ENCODE measurements around the gene CCDC192.
"Not testable (repeated sequence)": the region's sequence is repeated elsewhere in the genome, so short reads cannot be mapped to it uniquely, and the experiment has no call there.

CCDC192 gene

DNA sequence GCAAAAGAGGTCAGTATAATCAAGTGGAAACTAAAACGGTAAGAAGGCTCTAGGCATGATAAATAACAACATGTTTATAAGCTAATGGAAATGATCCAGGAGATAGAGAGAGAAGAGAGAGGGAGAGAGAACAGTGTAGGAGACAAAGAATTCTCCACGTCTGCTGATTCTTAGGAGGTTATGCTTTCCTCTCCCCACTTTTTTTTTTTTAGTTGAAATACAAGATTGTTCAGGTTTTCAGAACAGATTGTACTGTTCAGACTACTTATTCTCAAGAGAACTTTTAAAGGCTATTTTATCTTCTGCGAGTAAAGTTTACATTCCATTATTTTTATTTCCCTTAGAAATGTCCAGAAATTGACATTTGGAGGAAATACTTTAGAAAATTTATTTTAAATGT lies 4.0 kb downstream of the CCDC192 start:
- TF ChIP-seq ZNF112 (tag by site-specific recombination; IDR thresholded peaks at IDR 0.05) (no peak), SALL2 (tag by site-specific recombination; IDR thresholded peaks at IDR 0.05; ENCODE audit: borderline replicate concordance) (no peak), ZNF221 (tag by site-specific recombination; IDR thresholded peaks at IDR 0.05; ENCODE audit: borderline replicate concordance) (no peak), ZFHX2 (tag by site-specific recombination; conservative IDR thresholded peaks at IDR 0.05) (no peak), ZSCAN23 (tag by site-specific recombination; IDR thresholded peaks at IDR 0.05) (no peak), ZNF521 (tag by site-specific recombination; IDR thresholded peaks at IDR 0.05) (no peak), SCRT1 (tag by site-specific recombination; IDR thresholded peaks at IDR 0.05; ENCODE audit: borderline replicate concordance) (no peak), ZNF548 (tag by site-specific recombination; IDR thresholded peaks at IDR 0.05) (no peak), ZNF202 (tag by site-specific recombination; IDR thresholded peaks at IDR 0.05; ENCODE audit: borderline replicate concordance) (no peak), ZNF416 (tag by site-specific recombination; IDR thresholded peaks at IDR 0.05) (no peak), ZFP3 (tag by site-specific recombination; IDR thresholded peaks at IDR 0.05; ENCODE audit: low read depth) (no peak), KLF1 (tag by site-specific recombination; IDR thresholded peaks at IDR 0.05) (no peak), ZNF10 (tag by site-specific recombination; IDR thresholded peaks at IDR 0.05) (no peak)
- TF ChIP-seq, protein P1, sequence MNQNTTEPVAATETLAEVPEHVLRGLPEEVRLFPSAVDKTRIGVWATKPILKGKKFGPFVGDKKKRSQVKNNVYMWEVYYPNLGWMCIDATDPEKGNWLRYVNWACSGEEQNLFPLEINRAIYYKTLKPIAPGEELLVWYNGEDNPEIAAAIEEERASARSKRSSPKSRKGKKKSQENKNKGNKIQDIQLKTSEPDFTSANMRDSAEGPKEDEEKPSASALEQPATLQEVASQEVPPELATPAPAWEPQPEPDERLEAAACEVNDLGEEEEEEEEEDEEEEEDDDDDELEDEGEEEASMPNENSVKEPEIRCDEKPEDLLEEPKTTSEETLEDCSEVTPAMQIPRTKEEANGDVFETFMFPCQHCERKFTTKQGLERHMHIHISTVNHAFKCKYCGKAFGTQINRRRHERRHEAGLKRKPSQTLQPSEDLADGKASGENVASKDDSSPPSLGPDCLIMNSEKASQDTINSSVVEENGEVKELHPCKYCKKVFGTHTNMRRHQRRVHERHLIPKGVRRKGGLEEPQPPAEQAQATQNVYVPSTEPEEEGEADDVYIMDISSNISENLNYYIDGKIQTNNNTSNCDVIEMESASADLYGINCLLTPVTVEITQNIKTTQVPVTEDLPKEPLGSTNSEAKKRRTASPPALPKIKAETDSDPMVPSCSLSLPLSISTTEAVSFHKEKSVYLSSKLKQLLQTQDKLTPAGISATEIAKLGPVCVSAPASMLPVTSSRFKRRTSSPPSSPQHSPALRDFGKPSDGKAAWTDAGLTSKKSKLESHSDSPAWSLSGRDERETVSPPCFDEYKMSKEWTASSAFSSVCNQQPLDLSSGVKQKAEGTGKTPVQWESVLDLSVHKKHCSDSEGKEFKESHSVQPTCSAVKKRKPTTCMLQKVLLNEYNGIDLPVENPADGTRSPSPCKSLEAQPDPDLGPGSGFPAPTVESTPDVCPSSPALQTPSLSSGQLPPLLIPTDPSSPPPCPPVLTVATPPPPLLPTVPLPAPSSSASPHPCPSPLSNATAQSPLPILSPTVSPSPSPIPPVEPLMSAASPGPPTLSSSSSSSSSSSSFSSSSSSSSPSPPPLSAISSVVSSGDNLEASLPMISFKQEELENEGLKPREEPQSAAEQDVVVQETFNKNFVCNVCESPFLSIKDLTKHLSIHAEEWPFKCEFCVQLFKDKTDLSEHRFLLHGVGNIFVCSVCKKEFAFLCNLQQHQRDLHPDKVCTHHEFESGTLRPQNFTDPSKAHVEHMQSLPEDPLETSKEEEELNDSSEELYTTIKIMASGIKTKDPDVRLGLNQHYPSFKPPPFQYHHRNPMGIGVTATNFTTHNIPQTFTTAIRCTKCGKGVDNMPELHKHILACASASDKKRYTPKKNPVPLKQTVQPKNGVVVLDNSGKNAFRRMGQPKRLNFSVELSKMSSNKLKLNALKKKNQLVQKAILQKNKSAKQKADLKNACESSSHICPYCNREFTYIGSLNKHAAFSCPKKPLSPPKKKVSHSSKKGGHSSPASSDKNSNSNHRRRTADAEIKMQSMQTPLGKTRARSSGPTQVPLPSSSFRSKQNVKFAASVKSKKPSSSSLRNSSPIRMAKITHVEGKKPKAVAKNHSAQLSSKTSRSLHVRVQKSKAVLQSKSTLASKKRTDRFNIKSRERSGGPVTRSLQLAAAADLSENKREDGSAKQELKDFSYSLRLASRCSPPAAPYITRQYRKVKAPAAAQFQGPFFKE (tag by site-specific recombination; IDR thresholded peaks at IDR 0.05; ENCODE audit: borderline replicate concordance): no peak
- H3K27ac ChIP-seq (ENCODE audit: extremely low read depth, low read depth, low read length): no peak overlapping the region
- H3K4me1 ChIP-seq (ENCODE audit: control insufficient read depth, insufficient read depth, low read length): no peaks in the 10 kb centered on the region
- no peak overlapping the region for H3K4me3 ChIP-seq (ENCODE audit: low read depth, low read length)
- no peaks in the 10 kb centered on the region for H3K36me3 ChIP-seq (ENCODE audit: control insufficient read depth in 2 of 2, insufficient read depth in 1 of 2, low read length in 2 of 2)
- ChIA-PET CTCF (interaction anchor here (0.6 kb wide), 1 partner anchor 395 kb away, joined by 3 read pairs; no protein-coding TSS in a partner anchor), POLR2A (no interaction called here)
- H3K9me3 ChIP-seq (ENCODE audit: control insufficient read depth, insufficient read depth, low read depth, low read length): no peaks in the 10 kb centered on the region

DNA sequence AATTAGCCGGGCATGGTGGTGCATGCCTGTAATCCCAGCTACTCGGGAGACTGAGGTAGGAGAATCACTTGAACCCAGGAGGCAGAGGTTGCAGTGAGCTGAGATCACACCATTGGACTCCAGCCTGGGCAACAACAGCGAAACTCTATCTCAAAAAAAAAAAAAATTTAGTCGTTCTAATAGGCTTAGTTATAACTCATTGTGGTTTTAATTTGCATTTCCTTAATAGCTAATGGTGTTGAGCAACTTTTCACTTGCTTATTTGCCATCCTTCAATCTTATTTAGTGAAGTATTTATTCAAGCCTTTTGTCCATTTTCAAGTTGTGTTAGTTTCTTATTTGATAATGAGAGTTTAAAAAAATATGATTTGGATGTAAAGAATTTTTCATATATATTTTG lies 9.9 kb downstream of the CCDC192 start:
- POLR2A ChIA-PET; H3K9me3 ChIP-seq (ENCODE audit: control insufficient read depth, insufficient read depth, low read depth, low read length); CTCF ChIA-PET; H3K27ac ChIP-seq (ENCODE audit: extremely low read depth, low read depth, low read length); H3K4me1 ChIP-seq (ENCODE audit: control insufficient read depth, insufficient read depth, low read length); H3K36me3 ChIP-seq (ENCODE audit: control insufficient read depth in 2 of 2, insufficient read depth in 1 of 2, low read length in 2 of 2); H3K4me3 ChIP-seq (ENCODE audit: low read depth, low read length): not testable (repeated sequence)

DNA sequence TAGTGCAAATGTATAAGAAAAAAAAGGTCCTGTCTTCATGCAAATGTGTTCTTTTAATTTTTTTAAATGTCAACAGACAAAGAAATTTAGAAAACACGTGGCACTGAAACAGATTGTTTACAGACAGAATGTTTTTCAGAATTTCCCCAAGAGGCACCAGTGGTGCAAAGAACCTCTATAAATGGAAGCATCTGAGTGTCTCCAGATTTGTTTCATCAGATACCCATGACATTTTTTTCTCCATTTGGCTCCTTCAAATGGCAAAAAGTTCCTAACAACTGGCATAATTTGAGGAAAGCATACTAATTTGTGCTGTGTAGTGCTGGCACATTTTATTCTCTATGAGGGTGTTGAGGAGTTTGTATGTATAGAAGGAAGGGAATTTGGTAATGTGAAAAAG lies 15.0 kb downstream of the CCDC192 start:
- POLR2A ChIA-PET: no interaction called here
- CTCF ChIA-PET: no interaction called here
- no peak for TF ChIP-seq EGR2 (tag by site-specific recombination; IDR thresholded peaks at IDR 0.05; ENCODE audit: low read depth)
- TF ChIP-seq, protein P2, sequence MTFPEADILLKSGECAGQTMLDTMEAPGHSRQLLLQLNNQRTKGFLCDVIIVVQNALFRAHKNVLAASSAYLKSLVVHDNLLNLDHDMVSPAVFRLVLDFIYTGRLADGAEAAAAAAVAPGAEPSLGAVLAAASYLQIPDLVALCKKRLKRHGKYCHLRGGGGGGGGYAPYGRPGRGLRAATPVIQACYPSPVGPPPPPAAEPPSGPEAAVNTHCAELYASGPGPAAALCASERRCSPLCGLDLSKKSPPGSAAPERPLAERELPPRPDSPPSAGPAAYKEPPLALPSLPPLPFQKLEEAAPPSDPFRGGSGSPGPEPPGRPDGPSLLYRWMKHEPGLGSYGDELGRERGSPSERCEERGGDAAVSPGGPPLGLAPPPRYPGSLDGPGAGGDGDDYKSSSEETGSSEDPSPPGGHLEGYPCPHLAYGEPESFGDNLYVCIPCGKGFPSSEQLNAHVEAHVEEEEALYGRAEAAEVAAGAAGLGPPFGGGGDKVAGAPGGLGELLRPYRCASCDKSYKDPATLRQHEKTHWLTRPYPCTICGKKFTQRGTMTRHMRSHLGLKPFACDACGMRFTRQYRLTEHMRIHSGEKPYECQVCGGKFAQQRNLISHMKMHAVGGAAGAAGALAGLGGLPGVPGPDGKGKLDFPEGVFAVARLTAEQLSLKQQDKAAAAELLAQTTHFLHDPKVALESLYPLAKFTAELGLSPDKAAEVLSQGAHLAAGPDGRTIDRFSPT (tag by site-specific recombination; IDR thresholded peaks at IDR 0.05): no peak
- TF ChIP-seq, protein P3, sequence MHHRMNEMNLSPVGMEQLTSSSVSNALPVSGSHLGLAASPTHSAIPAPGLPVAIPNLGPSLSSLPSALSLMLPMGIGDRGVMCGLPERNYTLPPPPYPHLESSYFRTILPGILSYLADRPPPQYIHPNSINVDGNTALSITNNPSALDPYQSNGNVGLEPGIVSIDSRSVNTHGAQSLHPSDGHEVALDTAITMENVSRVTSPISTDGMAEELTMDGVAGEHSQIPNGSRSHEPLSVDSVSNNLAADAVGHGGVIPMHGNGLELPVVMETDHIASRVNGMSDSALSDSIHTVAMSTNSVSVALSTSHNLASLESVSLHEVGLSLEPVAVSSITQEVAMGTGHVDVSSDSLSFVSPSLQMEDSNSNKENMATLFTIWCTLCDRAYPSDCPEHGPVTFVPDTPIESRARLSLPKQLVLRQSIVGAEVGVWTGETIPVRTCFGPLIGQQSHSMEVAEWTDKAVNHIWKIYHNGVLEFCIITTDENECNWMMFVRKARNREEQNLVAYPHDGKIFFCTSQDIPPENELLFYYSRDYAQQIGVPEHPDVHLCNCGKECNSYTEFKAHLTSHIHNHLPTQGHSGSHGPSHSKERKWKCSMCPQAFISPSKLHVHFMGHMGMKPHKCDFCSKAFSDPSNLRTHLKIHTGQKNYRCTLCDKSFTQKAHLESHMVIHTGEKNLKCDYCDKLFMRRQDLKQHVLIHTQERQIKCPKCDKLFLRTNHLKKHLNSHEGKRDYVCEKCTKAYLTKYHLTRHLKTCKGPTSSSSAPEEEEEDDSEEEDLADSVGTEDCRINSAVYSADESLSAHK (tag by site-specific recombination; IDR thresholded peaks at IDR 0.05): no peak
- TF ChIP-seq ZNF366 (tag by site-specific recombination; conservative IDR thresholded peaks at IDR 0.05): no peak
- no peak for TF ChIP-seq ZNF112 (tag by site-specific recombination; IDR thresholded peaks at IDR 0.05)
- TF ChIP-seq ZFHX2 (tag by site-specific recombination; conservative IDR thresholded peaks at IDR 0.05): no peak
- TF ChIP-seq, protein P4, sequence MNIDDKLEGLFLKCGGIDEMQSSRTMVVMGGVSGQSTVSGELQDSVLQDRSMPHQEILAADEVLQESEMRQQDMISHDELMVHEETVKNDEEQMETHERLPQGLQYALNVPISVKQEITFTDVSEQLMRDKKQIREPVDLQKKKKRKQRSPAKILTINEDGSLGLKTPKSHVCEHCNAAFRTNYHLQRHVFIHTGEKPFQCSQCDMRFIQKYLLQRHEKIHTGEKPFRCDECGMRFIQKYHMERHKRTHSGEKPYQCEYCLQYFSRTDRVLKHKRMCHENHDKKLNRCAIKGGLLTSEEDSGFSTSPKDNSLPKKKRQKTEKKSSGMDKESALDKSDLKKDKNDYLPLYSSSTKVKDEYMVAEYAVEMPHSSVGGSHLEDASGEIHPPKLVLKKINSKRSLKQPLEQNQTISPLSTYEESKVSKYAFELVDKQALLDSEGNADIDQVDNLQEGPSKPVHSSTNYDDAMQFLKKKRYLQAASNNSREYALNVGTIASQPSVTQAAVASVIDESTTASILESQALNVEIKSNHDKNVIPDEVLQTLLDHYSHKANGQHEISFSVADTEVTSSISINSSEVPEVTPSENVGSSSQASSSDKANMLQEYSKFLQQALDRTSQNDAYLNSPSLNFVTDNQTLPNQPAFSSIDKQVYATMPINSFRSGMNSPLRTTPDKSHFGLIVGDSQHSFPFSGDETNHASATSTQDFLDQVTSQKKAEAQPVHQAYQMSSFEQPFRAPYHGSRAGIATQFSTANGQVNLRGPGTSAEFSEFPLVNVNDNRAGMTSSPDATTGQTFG (tag by site-specific recombination; IDR thresholded peaks at IDR 0.05; ENCODE audit: borderline replicate concordance): no peak

More for the DNA sequence above, 15.0 kb downstream of the CCDC192 start:
- no peaks in the 10 kb centered on the region for H3K9me3 ChIP-seq (ENCODE audit: control insufficient read depth, insufficient read depth, low read depth, low read length)
- no peaks in the 10 kb centered on the region for H3K4me1 ChIP-seq (ENCODE audit: control insufficient read depth, insufficient read depth, low read length)
- no peak overlapping the region for H3K4me3 ChIP-seq (ENCODE audit: low read depth, low read length)
- no peak overlapping the region for H3K27ac ChIP-seq (ENCODE audit: extremely low read depth, low read depth, low read length)
- no peaks in the 10 kb centered on the region for H3K36me3 ChIP-seq (ENCODE audit: control insufficient read depth in 2 of 2, insufficient read depth in 1 of 2, low read length in 2 of 2)
